Chondrocyte (in vitro differentiated cells): ENCODE measurements around the gene ABHD14A. TPM values are rescaled to one million over a fixed set of nuclear protein-coding genes. Genes with fewer than 3 reads are reported as not detected.

Source experiments
- DNase-seq: peaks from one replicate; pipeline ENCODE4 v3.0.0; 2021; ENCODE audit warnings: mixed read lengths, low spot score
- H3K27ac Mint-ChIP-seq: one replicate; pipeline ENCODE4 v1.8.0; 2021; ENCODE audit warnings: mild to moderate bottlenecking, moderate library complexity, mixed read lengths; ENCODE audit not compliant: unreplicated experiment
- H3K27me3 Mint-ChIP-seq: 2 replicates; pipeline ENCODE4 v1.8.0; 2021; ENCODE audit warnings: low read depth, mixed read lengths
- H3K36me3 Mint-ChIP-seq: 2 replicates; pipeline ENCODE4 v1.8.0; 2021; ENCODE audit warnings: low read depth, mixed read lengths
- H3K4me1 Mint-ChIP-seq: 2 replicates; pipeline ENCODE4 v1.8.0; 2021; ENCODE audit warnings: low read depth, mild to moderate bottlenecking, mixed read lengths
- H3K4me3 Mint-ChIP-seq: one replicate; pipeline ENCODE4 v1.8.0; 2021; ENCODE audit warnings: mild to moderate bottlenecking, moderate library complexity, mixed read lengths; ENCODE audit not compliant: unreplicated experiment
- H3K9me3 Mint-ChIP-seq: 2 replicates; pipeline ENCODE4 v1.8.0; 2021; ENCODE audit warnings: low read depth, mixed read lengths
- CTCF ChIP-seq: fragments of 200-600 bp; sonication (generic); IDR thresholded peaks from 2 replicates; pipeline ENCODE4 v1.5.0; 2021; ENCODE audit warnings: antibody characterized with exemption, mild to moderate bottlenecking, moderate library complexity
- total RNA-seq: library from RNA; stranded (reverse); gene quantifications from 3 replicates; pipeline ENCODE4 v1.2.1, GENCODE V29; 2021

Gene ABHD14A
- total RNA-seq, 1 donor from 2014 or later: 10.2 TPM

DNA sequence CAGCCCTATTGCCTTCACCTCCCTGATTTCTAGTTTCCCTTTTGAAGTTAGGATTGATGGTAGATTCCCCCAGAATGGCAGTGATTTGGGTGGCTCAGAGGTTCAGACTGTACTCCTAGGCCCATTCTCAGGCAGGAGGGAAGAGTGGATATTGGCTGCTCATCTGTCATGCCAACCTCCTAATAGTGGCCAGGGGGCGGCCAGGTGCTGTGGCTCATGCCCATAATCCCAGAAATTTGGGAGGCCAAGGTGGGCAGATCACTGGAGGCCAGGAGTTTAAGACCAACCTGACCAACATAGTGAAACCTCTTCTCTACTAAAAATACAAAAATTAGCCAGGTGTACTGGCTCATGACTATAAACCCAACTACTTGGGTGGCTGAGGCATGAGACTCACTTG, 44.4 kb upstream of the ABHD14A start:
- DNase-seq: no peak
- H3K4me1 Mint-ChIP-seq: no peaks in the 10 kb centered on the region
- H3K36me3 Mint-ChIP-seq: peaks cover 15% of the 10 kb centered on the region
- H3K4me3 Mint-ChIP-seq: no peak overlapping the region
- no peaks in the 10 kb centered on the region for H3K27me3 Mint-ChIP-seq
- H3K9me3 Mint-ChIP-seq: no peaks in the 10 kb centered on the region
- H3K27ac Mint-ChIP-seq: no peak overlapping the region
- no peak for TF ChIP-seq CTCF

- Mint-ChIP-seq H3K4me3 (no peak overlapping the region), H3K27ac (no peak overlapping the region), H3K27me3 (no peaks in the 10 kb centered on the region), H3K36me3 (peaks cover 20% of the 10 kb centered on the region), H3K9me3 (no peaks in the 10 kb centered on the region), H3K4me1 (no peaks in the 10 kb centered on the region)
- no peak for TF ChIP-seq CTCF
- DNase-seq: no peak
Observed at GRCh38 chr3:51931756-51932155, 43.1 kb upstream of the ABHD14A start.

DNA sequence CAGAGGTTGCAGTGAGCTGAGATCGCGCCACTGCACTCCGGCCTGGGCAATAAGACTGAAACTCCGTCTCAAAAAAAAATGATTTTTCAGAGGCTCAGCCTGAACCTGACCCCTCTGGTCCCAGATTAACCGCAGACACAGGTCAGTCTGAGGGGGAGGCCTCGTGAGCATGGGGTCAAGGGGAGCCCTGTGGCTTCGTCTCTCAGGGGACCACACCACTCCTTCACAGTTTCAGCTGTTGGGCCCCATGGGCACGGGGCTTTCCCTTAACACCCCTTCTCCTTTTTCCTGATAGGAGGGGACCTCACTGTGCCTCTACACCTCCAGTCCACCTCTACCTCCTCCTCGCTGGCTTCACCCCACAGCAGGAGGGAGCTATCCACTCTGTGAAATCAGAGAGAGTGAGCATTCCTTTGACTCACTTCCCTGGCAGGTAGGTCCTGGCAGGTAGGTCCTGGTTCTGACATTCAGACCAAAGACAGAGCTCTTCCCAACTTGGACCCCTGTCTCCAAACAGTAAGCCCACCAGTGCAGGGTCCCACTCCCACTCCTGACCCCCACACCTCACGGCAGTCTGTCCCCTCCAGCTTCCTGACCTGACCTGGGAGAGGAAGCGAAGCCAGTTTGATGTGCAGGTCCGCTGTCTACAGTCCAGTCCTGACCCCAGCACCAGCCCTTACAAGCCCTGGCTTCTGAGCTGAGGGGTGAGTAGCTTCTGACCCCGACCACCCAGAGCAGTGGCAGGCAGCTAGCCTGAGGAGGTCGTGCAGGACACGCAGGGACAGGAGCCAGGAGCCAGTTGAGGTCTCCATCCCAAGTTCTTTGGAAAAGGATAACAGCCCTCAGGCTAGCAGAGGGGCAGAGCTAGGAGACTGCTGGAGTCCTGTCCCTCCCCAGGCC, 42.1 kb upstream of the ABHD14A start:
- TF ChIP-seq CTCF: no peak
- Mint-ChIP-seq H3K27ac (no peak overlapping the region), H3K9me3 (no peaks in the 10 kb centered on the region), H3K27me3 (no peaks in the 10 kb centered on the region), H3K36me3 (peaks cover 29% of the 10 kb centered on the region), H3K4me1 (no peaks in the 10 kb centered on the region), H3K4me3 (no peak overlapping the region)
- DNase-seq: no peak

- peaks cover 31% of the 10 kb centered on the region for H3K36me3 Mint-ChIP-seq
- H3K4me1 Mint-ChIP-seq: no peaks in the 10 kb centered on the region
- no peaks in the 10 kb centered on the region for H3K9me3 Mint-ChIP-seq
- no peak overlapping the region for H3K4me3 Mint-ChIP-seq
- DNase-seq: no peak
- no peak overlapping the region for H3K27ac Mint-ChIP-seq
- no peaks in the 10 kb centered on the region for H3K27me3 Mint-ChIP-seq
- TF ChIP-seq CTCF: no peak
Observed at GRCh38 chr3:51933471-51934138, 41.3 kb upstream of the ABHD14A start.

DNA sequence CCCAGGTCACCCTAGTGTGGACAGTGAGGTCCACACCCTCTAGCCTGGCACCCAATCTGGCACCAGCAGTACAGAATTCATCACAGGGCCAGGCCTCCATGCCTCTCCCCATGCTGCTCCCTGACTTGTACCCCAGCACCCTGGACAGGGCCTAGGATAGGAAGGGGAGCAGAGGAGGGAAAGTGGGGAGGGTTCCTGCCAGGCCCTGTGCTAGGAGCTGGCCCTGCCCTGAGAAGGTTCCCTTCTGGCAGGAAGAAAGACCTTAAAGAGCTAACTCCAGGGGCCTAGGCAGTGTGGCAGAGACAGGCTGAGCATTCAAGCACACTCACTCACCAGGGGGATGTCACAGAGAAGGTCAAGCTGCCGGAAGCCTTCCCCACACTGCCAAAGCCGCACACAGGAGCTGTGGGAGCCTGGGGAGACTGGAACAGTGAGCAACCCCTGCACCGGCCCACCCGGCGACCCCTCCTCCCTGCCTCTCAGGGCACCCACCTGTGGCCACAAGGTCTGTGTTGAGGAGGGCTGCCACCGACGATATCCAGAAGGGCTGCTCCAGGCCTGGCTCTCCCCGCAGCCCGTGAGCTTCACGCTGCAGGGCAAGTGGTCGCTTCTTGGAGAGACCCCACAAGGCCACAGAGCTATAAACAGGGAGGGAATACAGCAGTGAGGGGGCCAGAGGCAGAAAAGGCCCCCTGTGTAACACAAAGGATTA, 40.6 kb upstream of the ABHD14A start:
- Mint-ChIP-seq H3K36me3 (peaks cover 32% of the 10 kb centered on the region), H3K9me3 (no peaks in the 10 kb centered on the region), H3K4me1 (peaks cover 4% of the 10 kb centered on the region), H3K27ac (no peak overlapping the region), H3K27me3 (no peaks in the 10 kb centered on the region), H3K4me3 (no peak overlapping the region)
- DNase-seq: no peak
- TF ChIP-seq CTCF: no peak
